Activated CD8-positive, alpha-beta memory T cell treated with anti-CD3 and anti-CD28 coated beads for 1 hour (primary cell): ENCODE measurements around the gene TNNC2.
"Not testable (repeated sequence)": the region's sequence is repeated elsewhere in the genome, so short reads cannot be mapped to it uniquely, and the experiment has no call there.

Experiments used
- DNase-seq, 2 donors: peaks; one replicate each; pipeline ENCODE4 v3.0.0-alpha.2; 2020; ENCODE audit warnings: low read depth in 1 of 2; ENCODE audit errors: extremely low read depth in 1 of 2

Gene TNNC2

GRCh38 chr20:45823949-45824835 is 2.9 kb downstream of the TNNC2 start:
- DNase-seq, result peak in 1 of 2 donors; percentile 17

- DNase-seq, result no peak
These were observed 4.3 kb downstream of the TNNC2 start for GRCh38 chr20:45822857-45823256.

GRCh38 chr20:45821947-45822346 is 5.2 kb downstream of the TNNC2 start:
- DNase-seq, result no peak

GRCh38 chr20:45819466-45819865 is 7.6 kb downstream of the TNNC2 start:
- DNase-seq, result no peak

- DNase-seq, result no peak
These were observed 8.9 kb downstream of the TNNC2 start for GRCh38 chr20:45818239-45818638.

- DNase-seq, result no peak
These were observed 9.5 kb downstream of the TNNC2 start for GRCh38 chr20:45817376-45818194.

- no peak for DNase-seq
These were observed 10.2 kb downstream of the TNNC2 start for GRCh38 chr20:45816951-45817350.

- no peak for DNase-seq
These were observed 12.8 kb downstream of the TNNC2 start for GRCh38 chr20:45814314-45814713.

GRCh38 chr20:45813489-45813888 is 13.6 kb downstream of the TNNC2 start:
- no peak for DNase-seq

GRCh38 chr20:45813006-45813340 is 14.1 kb downstream of the TNNC2 start:
- DNase-seq, result no peak

- peak; percentile 81 to 83 for DNase-seq
These were observed 14.7 kb downstream of the TNNC2 start, which contains the start of gene UBE2C for GRCh38 chr20:45812157-45813005. Gene UBE2C (plus strand): TSS chr20:45812644. CDS start chr20:45812696, 52 bp downstream.

- DNase-seq, result no peak
These were observed 16.7 kb downstream of the TNNC2 start for GRCh38 chr20:45810191-45810970.

GRCh38 chr20:45801851-45802250 is 25.3 kb downstream of the TNNC2 start:
- DNase-seq, result no peak

GRCh38 chr20:45798935-45799642 is 28.0 kb downstream of the TNNC2 start:
- DNase-seq, result peak; percentile 27 to 29

GRCh38 chr20:45797955-45798354 is 29.2 kb downstream of the TNNC2 start:
- not testable (repeated sequence) for DNase-seq

- not testable (repeated sequence) for DNase-seq
These were observed 29.6 kb downstream of the TNNC2 start for GRCh38 chr20:45797510-45797909.

- no peak for DNase-seq
These were observed 30.6 kb downstream of the TNNC2 start for GRCh38 chr20:45796337-45797065.

GRCh38 chr20:45792317-45793118 is 34.6 kb downstream of the TNNC2 start:
- no peak for DNase-seq
